Measurements from ENCODE around the gene ANKS1A.

ANKS1A gene

GRCh38 chr6:35082733-35083403, 193.8 kb downstream of the ANKS1A start:
- DNase-seq (ENCODE audit: low read depth in 2 of 2) = no peak

GRCh38 chr6:35083507-35083906, 194.5 kb downstream of the ANKS1A start:
- DNase-seq (ENCODE audit: low read depth in 2 of 2) = no peak

GRCh38 chr6:35084041-35084491, 195.0 kb downstream of the ANKS1A start:
- DNase-seq (ENCODE audit: low read depth in 2 of 2) = no peak

GRCh38 chr6:35084511-35085203, 195.6 kb downstream of the ANKS1A start:
- no peak for DNase-seq (ENCODE audit: low read depth in 2 of 2)

GRCh38 chr6:35085359-35086281, 196.6 kb downstream of the ANKS1A start:
- DNase-seq (ENCODE audit: low read depth in 2 of 2) = no peak

- DNase-seq (ENCODE audit: low read depth in 2 of 2) = no peak
Measured at GRCh38 chr6:35086282-35086632, 197.2 kb downstream of the ANKS1A start.

GRCh38 chr6:35086636-35087360, 197.7 kb downstream of the ANKS1A start:
- no peak for DNase-seq (ENCODE audit: low read depth in 2 of 2)

- no peak for DNase-seq (ENCODE audit: low read depth in 2 of 2)
Measured at GRCh38 chr6:35087361-35088280, 198.6 kb downstream of the ANKS1A start.

GRCh38 chr6:35088281-35089215, 199.5 kb downstream of the ANKS1A start:
- DNase-seq (ENCODE audit: low read depth in 2 of 2) = no peak

- no peak for DNase-seq (ENCODE audit: low read depth in 2 of 2)
Measured at GRCh38 chr6:35089216-35089934, 200.3 kb downstream of the ANKS1A start.

GRCh38 chr6:35089935-35090505, 201.0 kb downstream of the ANKS1A start:
- no peak for DNase-seq (ENCODE audit: low read depth in 2 of 2)

- no peak for DNase-seq (ENCODE audit: low read depth in 2 of 2)
Measured at GRCh38 chr6:35090734-35091133, 201.7 kb downstream of the ANKS1A start.

GRCh38 chr6:35091346-35092083, 202.5 kb downstream of the ANKS1A start:
- no peak for DNase-seq (ENCODE audit: low read depth in 2 of 2)

- no peak for DNase-seq (ENCODE audit: low read depth in 2 of 2)
Measured at GRCh38 chr6:35092362-35093117, 203.5 kb downstream of the ANKS1A start.

GRCh38 chr6:35093118-35093445, 204.0 kb downstream of the ANKS1A start:
- DNase-seq (ENCODE audit: low read depth in 2 of 2) = no peak

GRCh38 chr6:35093783-35094182, 204.7 kb downstream of the ANKS1A start:
- DNase-seq (ENCODE audit: low read depth in 2 of 2) = no peak

- no peak for DNase-seq (ENCODE audit: low read depth in 2 of 2)
Measured at GRCh38 chr6:35094183-35094582, 205.1 kb downstream of the ANKS1A start.

All from stimulated activated CD4-positive, alpha-beta T cell treated with anti-CD3 and anti-CD28 coated beads, Interleukin-12 subunit alpha, Interleukin-12 subunit beta, amount 100 ng/mL, for 24 hours (primary cell).